Measurements from ENCODE around the gene KCNH3. TPM values are rescaled to one million over a fixed set of nuclear protein-coding genes. Genes with fewer than 3 reads are reported as not detected.

KCNH3 gene
- total and polyA plus RNA-seq, 9 donors: 0.13 to 5.9 (median 0.72) TPM; not detected in 2

GRCh38 chr12:49511410-49511809 is 27.4 kb upstream of the KCNH3 start:
- H3K4me3 ChIP-seq: no peak overlapping the region
- DNase-seq: no peak
- no peaks in the 10 kb centered on the region for H3K9me3 ChIP-seq
- H3K36me3 ChIP-seq: no peaks in the 10 kb centered on the region
- intact Hi-C loops (cut with DNase I): loop anchor here in 3 of 4 donors (5.0 to 10.0 kb wide), 3 partner anchors 149 to 217 kb away; partner anchors contain the start of genes PRPH (in 2 of the 3) and DNAJC22 (in 1 of the 3)
- TF ChIP-seq EP300 (IDR thresholded peaks at IDR 0.05): no peak
- TF ChIP-seq POLR2A (IDR thresholded peaks at IDR 0.05): no peak
- no peak for TF ChIP-seq CTCF (IDR thresholded peaks at IDR 0.05)
- H3K27ac ChIP-seq: no peak overlapping the region
- no peaks in the 10 kb centered on the region for H3K27me3 ChIP-seq
- H3K4me1 ChIP-seq (ENCODE audit: insufficient read depth): no peaks in the 10 kb centered on the region

- intact Hi-C loops (cut with DNase I): loop anchor here in 3 of 4 donors (5.0 to 10.0 kb wide), 3 partner anchors 150 to 218 kb away; partner anchors contain the start of genes PRPH (in 2 of the 3) and DNAJC22 (in 1 of the 3)
- WGBS, 3 donors: 82 to 89% (median 88%) methylated on average over 1 of the region's 1 CpG
- no peaks in the 10 kb centered on the region for H3K27me3 ChIP-seq
- no peak overlapping the region for H3K4me3 ChIP-seq
- TF ChIP-seq CTCF (IDR thresholded peaks at IDR 0.05): no peak
- no peak for TF ChIP-seq POLR2A (IDR thresholded peaks at IDR 0.05)
- TF ChIP-seq EP300 (IDR thresholded peaks at IDR 0.05): no peak
- no peak overlapping the region for H3K27ac ChIP-seq
- H3K9me3 ChIP-seq: no peaks in the 10 kb centered on the region
- no peaks in the 10 kb centered on the region for H3K4me1 ChIP-seq (ENCODE audit: insufficient read depth)
- no peak for DNase-seq
- H3K36me3 ChIP-seq: no peaks in the 10 kb centered on the region
These were observed 26.3 kb upstream of the KCNH3 start for GRCh38 chr12:49512546-49512945.

- no peaks in the 10 kb centered on the region for H3K4me1 ChIP-seq (ENCODE audit: insufficient read depth)
- no peaks in the 10 kb centered on the region for H3K9me3 ChIP-seq
- no peak overlapping the region for H3K4me3 ChIP-seq
- no peak for DNase-seq
- H3K27ac ChIP-seq: no peak overlapping the region
- H3K27me3 ChIP-seq: no peaks in the 10 kb centered on the region
- intact Hi-C loops (cut with DNase I): loop anchor here (5.0 to 10.0 kb wide), 4 partner anchors 153 to 220 kb away; partner anchors contain the start of genes DNAJC22 (in 2 of the 4) and PRPH (in 2 of the 4)
- TF ChIP-seq POLR2A (IDR thresholded peaks at IDR 0.05): no peak
- no peak for TF ChIP-seq CTCF (IDR thresholded peaks at IDR 0.05)
- no peak for TF ChIP-seq EP300 (IDR thresholded peaks at IDR 0.05)
- 70 to 84% (median 76%) methylated on average over 5 of the region's 5 CpGs for whole genome bisulfite sequencing, 3 donors
- H3K36me3 ChIP-seq: no peaks in the 10 kb centered on the region
These were observed 23.6 kb upstream of the KCNH3 start for GRCh38 chr12:49515266-49515665.

GRCh38 chr12:49518914-49519573 is 19.8 kb upstream of the KCNH3 start:
- Histone ChIP-seq H3K9me3 (no peaks in the 10 kb centered on the region), H3K4me3 (no peak overlapping the region), H3K4me1 (ENCODE audit: insufficient read depth) (no peaks in the 10 kb centered on the region), H3K27ac (no peak overlapping the region), H3K27me3 (no peaks in the 10 kb centered on the region), H3K36me3 (no peaks in the 10 kb centered on the region)
- 56 to 69% (median 60%) methylated on average over 2 of the region's 2 CpGs for WGBS, 3 donors
- intact Hi-C loops (cut with DNase I): loop anchor here (5.0 to 10.0 kb wide), 4 partner anchors 157 to 224 kb away; partner anchors contain the start of genes DNAJC22 (in 2 of the 4) and PRPH (in 2 of the 4)
- TF ChIP-seq CTCF (IDR thresholded peaks at IDR 0.05) (no peak), EP300 (IDR thresholded peaks at IDR 0.05) (no peak), POLR2A (IDR thresholded peaks at IDR 0.05) (no peak)
- DNase-seq: no peak
